HL-60 (cell line): Measurements from ENCODE around the gene MAN2B2.

Source experiments
- POLR2AphosphoS5 ChIP-seq: IDR thresholded peaks from 2 replicates; pipeline ENCODE4 v1.6.1; 2012; ENCODE audit warnings: low read depth
- SPI1 ChIP-seq: IDR thresholded peaks from 2 replicates; pipeline ENCODE4 v1.6.1; 2012; ENCODE audit warnings: low read depth, mild to moderate bottlenecking, borderline replicate concordance
- TF ChIP-seq, protein P1 (sequence below): IDR thresholded peaks from one replicate; pipeline ENCODE4 v1.5.1; 2011; ENCODE audit warnings: low read length, control low read depth, inconsistent platforms; ENCODE audit not compliant: insufficient read depth

DNA sequence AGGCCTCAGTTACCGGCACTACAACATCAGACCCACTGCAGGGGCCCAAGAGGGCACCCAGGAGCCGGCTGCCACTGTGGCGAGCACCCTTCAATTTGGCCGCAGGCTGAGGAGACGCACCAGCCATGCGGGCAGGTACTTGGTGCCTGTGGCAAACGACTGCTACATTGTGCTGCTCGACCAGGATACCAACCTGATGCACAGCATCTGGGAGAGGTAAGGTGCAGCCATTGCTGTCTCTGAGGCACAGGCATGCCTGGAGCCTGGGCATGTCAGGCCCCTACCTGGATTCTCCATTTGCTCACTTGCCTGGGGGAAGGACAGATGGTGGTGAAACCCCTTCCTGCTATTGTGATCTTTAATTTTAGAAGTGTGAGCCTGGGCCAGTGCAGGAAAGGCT, 30.1 kb downstream of the MAN2B2 start:
- TF ChIP-seq, protein P1, sequence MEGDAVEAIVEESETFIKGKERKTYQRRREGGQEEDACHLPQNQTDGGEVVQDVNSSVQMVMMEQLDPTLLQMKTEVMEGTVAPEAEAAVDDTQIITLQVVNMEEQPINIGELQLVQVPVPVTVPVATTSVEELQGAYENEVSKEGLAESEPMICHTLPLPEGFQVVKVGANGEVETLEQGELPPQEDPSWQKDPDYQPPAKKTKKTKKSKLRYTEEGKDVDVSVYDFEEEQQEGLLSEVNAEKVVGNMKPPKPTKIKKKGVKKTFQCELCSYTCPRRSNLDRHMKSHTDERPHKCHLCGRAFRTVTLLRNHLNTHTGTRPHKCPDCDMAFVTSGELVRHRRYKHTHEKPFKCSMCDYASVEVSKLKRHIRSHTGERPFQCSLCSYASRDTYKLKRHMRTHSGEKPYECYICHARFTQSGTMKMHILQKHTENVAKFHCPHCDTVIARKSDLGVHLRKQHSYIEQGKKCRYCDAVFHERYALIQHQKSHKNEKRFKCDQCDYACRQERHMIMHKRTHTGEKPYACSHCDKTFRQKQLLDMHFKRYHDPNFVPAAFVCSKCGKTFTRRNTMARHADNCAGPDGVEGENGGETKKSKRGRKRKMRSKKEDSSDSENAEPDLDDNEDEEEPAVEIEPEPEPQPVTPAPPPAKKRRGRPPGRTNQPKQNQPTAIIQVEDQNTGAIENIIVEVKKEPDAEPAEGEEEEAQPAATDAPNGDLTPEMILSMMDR: no peak
- TF ChIP-seq POLR2AphosphoS5 (no peak), SPI1 (no peak)
